Endothelial cell of umbilical vein (primary cell): ENCODE data around the gene MRPS11.
"Not testable (repeated sequence)": the region's sequence is repeated elsewhere in the genome, so short reads cannot be mapped to it uniquely, and the experiment has no call there.

Experiments
- CTCF ChIP-seq, 2 donors: IDR thresholded peaks; 1 replicate in 1 of 2; 2 replicates in 1 of 2; pipeline ENCODE4 v1.5.1; 2011; ENCODE audit warnings: low read length in 2 of 2, mild to moderate bottlenecking in 2 of 2, moderate library complexity in 2 of 2, control low read depth in 1 of 2, inconsistent platforms in 1 of 2, low read depth in 1 of 2; ENCODE audit not compliant: insufficient read depth in 1 of 2; ENCODE audit errors: extremely low read depth in 1 of 2
- EZH2 ChIP-seq: IDR thresholded peaks from 2 replicates; pipeline ENCODE4 v1.6.1; 2012; ENCODE audit warnings: borderline replicate concordance, low read depth, mild to moderate bottlenecking, moderate library complexity, low read length, inconsistent platforms; ENCODE audit not compliant: severe bottlenecking
- GATA2 ChIP-seq: IDR thresholded peaks from 2 replicates; pipeline ENCODE4 v1.7.0; 2011; ENCODE audit warnings: low read depth, mild to moderate bottlenecking, moderate library complexity, mixed read lengths, low read length; ENCODE audit not compliant: insufficient read length, insufficient read depth
- MAX ChIP-seq: IDR thresholded peaks from 2 replicates; pipeline ENCODE4 v1.6.1; 2011; ENCODE audit not compliant: insufficient read depth, insufficient read length
- POLR2A ChIP-seq: IDR thresholded peaks from 2 replicates; pipeline ENCODE4 v1.6.1; 2012; ENCODE audit warnings: low read depth, mild to moderate bottlenecking, control low read depth, low read length

- TF ChIP-seq CTCF (IDR thresholded peaks at IDR 0.05; ENCODE audit: extremely low read depth in 1 of 2, insufficient read depth in 1 of 2, low read depth in 1 of 2, low read length in 2 of 2); EZH2; GATA2; POLR2A; MAX: not testable (repeated sequence)
These were observed 56.6 kb downstream of the MRPS11 start for GRCh38 chr15:88524094-88524493.
